IMR-90 (cell line): Measurements from ENCODE around the gene INPP4A.

Source experiments
- BHLHE40 ChIP-seq: fragments of 150-350 bp; IDR thresholded peaks from 2 replicates; pipeline ENCODE4 v1.6.1; 2016; ENCODE audit warnings: mild to moderate bottlenecking, low read depth, low read length
- CEBPB ChIP-seq: IDR thresholded peaks from 2 replicates; pipeline ENCODE4 v1.6.1; 2012; ENCODE audit warnings: low read depth, low read length, improper control_type of control experiment
- CHD1 ChIP-seq: IDR thresholded peaks from 2 replicates; pipeline ENCODE4 v1.6.1; 2012; ENCODE audit warnings: low read depth, low read length, improper control_type of control experiment
- POLR2A ChIP-seq: IDR thresholded peaks from 2 replicates; pipeline ENCODE4 v1.6.1; 2012; ENCODE audit warnings: mild to moderate bottlenecking, low read depth, low read length
- RAD21 ChIP-seq: IDR thresholded peaks from 2 replicates; pipeline ENCODE4 v1.6.1; 2012; ENCODE audit warnings: low read length, improper control_type of control experiment
- SMC3 ChIP-seq: fragments of 150-350 bp; IDR thresholded peaks from 2 replicates; pipeline ENCODE4 v1.6.1; 2016; ENCODE audit warnings: low read depth, mild to moderate bottlenecking, antibody characterized with exemption, low read length, moderate library complexity
- TF ChIP-seq, protein P1 (sequence below): conservative IDR thresholded peaks from 2 replicates; pipeline ENCODE4 v1.5.1; 2012; ENCODE audit warnings: mild to moderate bottlenecking, low read depth, low read length, improper control_type of control experiment
- TF ChIP-seq, protein P2 (sequence below): fragments of 150-350 bp; IDR thresholded peaks from 2 replicates; pipeline ENCODE4 v1.6.1; 2016; ENCODE audit warnings: low read depth, mild to moderate bottlenecking, low read length, moderate library complexity, borderline replicate concordance

- TF ChIP-seq, protein P1, sequence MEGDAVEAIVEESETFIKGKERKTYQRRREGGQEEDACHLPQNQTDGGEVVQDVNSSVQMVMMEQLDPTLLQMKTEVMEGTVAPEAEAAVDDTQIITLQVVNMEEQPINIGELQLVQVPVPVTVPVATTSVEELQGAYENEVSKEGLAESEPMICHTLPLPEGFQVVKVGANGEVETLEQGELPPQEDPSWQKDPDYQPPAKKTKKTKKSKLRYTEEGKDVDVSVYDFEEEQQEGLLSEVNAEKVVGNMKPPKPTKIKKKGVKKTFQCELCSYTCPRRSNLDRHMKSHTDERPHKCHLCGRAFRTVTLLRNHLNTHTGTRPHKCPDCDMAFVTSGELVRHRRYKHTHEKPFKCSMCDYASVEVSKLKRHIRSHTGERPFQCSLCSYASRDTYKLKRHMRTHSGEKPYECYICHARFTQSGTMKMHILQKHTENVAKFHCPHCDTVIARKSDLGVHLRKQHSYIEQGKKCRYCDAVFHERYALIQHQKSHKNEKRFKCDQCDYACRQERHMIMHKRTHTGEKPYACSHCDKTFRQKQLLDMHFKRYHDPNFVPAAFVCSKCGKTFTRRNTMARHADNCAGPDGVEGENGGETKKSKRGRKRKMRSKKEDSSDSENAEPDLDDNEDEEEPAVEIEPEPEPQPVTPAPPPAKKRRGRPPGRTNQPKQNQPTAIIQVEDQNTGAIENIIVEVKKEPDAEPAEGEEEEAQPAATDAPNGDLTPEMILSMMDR: no peak
- TF ChIP-seq CHD1 (no peak), POLR2A (no peak), RAD21 (no peak), SMC3 (no peak), CEBPB (no peak), BHLHE40 (no peak)
- TF ChIP-seq, protein P2, sequence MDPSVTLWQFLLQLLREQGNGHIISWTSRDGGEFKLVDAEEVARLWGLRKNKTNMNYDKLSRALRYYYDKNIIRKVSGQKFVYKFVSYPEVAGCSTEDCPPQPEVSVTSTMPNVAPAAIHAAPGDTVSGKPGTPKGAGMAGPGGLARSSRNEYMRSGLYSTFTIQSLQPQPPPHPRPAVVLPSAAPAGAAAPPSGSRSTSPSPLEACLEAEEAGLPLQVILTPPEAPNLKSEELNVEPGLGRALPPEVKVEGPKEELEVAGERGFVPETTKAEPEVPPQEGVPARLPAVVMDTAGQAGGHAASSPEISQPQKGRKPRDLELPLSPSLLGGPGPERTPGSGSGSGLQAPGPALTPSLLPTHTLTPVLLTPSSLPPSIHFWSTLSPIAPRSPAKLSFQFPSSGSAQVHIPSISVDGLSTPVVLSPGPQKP: no peak
These were observed 22.2 kb upstream of the INPP4A start for GRCh38 chr2:98422449-98422848.
